Activated B cell treated with CpG ODN at 0.5 μM for 24 hours (primary cell): ENCODE measurements around the gene RNU6-9. TPM values are rescaled to one million over a fixed set of nuclear protein-coding genes. Genes with fewer than 3 reads are reported as not detected.

Experiments used
- ATAC-seq: fragments of 200-7000 bp; cut with Tn5 transposase; one replicate; pipeline ENCODE4 v1.10.0; 2021; ENCODE audit warnings: low read depth, mild to moderate bottlenecking, moderate library complexity
- CTCF ChIA-PET: fragments of 350-600 bp; sonication (Branson Sonifier 250); formaldehyde crosslinking; loops from one replicate; lab custom pipeline; 2021; ENCODE audit warnings: antibody characterized with exemption; lab: Charles Lee
- POLR2A ChIA-PET: fragments of 350-600 bp; sonication (Branson Sonifier 250); formaldehyde crosslinking; loops from one replicate; lab custom pipeline; 2021; ENCODE audit warnings: antibody characterized with exemption; lab: Charles Lee
- DNase-seq: peaks from one replicate; pipeline ENCODE4 v3.0.0; 2022
- H3K27ac Mint-ChIP-seq: one replicate; pipeline ENCODE4 v1.8.0; 2020; ENCODE audit warnings: mixed read lengths
- H3K27me3 Mint-ChIP-seq: one replicate; pipeline ENCODE4 v1.8.0; 2021; ENCODE audit warnings: mixed read lengths
- H3K36me3 Mint-ChIP-seq: one replicate; pipeline ENCODE4 v1.8.0; 2021; ENCODE audit warnings: low read depth, mixed read lengths
- H3K4me1 Mint-ChIP-seq: one replicate; pipeline ENCODE4 v1.8.0; 2021; ENCODE audit warnings: mixed read lengths
- H3K4me3 Mint-ChIP-seq: one replicate; pipeline ENCODE4 v1.8.0; 2020; ENCODE audit warnings: mild to moderate bottlenecking, mixed read lengths
- H3K9me3 Mint-ChIP-seq: one replicate; pipeline ENCODE4 v1.8.0; 2020; ENCODE audit warnings: mixed read lengths
- CTCF ChIP-seq: fragments of 200-600 bp; IDR thresholded peaks from one replicate; pipeline ENCODE4 v1.8.0; 2022; ENCODE audit warnings: antibody characterized with exemption, mild to moderate bottlenecking
- intact Hi-C: fragments of 100-400 bp; cut with micrococcal nuclease; formaldehyde crosslinking; loops from one replicate; pipeline ENCODE4 v1.15.1; 2024
- total RNA-seq: library from RNA; stranded (reverse); gene quantifications from 2 replicates; pipeline ENCODE4 v1.2.3, GENCODE V29; 2022

RNU6-9 gene
- total RNA-seq, 1 donor from 2014 or later: not detected

DNA sequence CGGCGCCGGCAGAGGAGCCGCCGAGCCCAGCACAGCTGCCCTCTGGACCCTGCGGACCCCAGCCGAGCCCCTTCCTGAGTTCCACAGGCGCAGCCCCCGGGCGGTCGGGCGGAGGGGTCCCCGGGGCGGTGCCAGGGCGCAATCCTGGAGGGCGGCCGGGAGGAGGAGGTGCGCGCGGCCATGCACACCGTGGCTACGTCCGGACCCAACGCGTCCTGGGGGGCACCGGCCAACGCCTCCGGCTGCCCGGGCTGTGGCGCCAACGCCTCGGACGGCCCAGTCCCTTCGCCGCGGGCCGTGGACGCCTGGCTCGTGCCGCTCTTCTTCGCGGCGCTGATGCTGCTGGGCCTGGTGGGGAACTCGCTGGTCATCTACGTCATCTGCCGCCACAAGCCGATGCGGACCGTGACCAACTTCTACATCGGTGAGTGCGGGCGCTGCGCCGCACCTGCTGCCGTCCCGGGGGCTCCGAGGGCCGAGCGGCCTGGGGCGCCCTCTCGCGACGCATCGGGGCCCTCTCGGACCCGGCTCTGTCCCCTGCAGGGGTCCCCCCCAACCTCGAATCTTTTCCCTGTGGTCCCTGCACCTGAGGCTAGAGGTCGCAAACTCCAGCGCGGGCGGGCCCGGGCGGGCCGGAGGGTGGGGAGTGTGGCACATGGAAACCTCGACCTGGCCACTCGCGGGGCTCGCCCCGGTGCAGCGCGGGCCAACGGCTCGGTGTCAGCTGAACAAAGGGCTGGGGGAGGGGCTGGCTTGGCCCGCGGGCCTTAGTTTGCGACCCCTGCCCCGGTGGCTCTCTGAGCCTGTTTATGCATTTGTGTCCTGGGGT lies 24.3 kb downstream of the RNU6-9 start, which contains the start of gene KISS1R:
KISS1R (plus strand) TSS at position 11 of the 829 bp plus-strand sequence; CDS start at position 181, 170 bp downstream.
- no peak for TF ChIP-seq CTCF
- intact Hi-C loops: loop anchor here (1.0 kb wide), 3 partner anchors 8 to 54 kb away; partner anchors contain the start of genes MED16 and RNU6-9

GRCh38 chr19:918152-918437 lies 24.8 kb downstream of the RNU6-9 start:
- DNase-seq (no peak), ATAC-seq (no peak)
- ChIA-PET POLR2A (interaction anchor here (0.8 to 3.3 kb wide), 3 partner anchors 9 to 54 kb away, joined by 5 to 12 read pairs (median 10); no protein-coding TSS in a partner anchor), CTCF (interaction anchor here (0.9 kb wide), 1 partner anchor 54 kb away, joined by 4 read pairs; no protein-coding TSS in a partner anchor)
- TF ChIP-seq CTCF: no peak
- no peaks in the 10 kb centered on the region for H3K27me3 Mint-ChIP-seq
- H3K9me3 Mint-ChIP-seq: no peaks in the 10 kb centered on the region
- intact Hi-C loops: no loop called here
- H3K4me1 Mint-ChIP-seq: peaks cover 31% of the 10 kb centered on the region
- no peaks in the 10 kb centered on the region for H3K36me3 Mint-ChIP-seq
- no peak overlapping the region for H3K27ac Mint-ChIP-seq
- peak overlapping the region; percentile 32 for H3K4me3 Mint-ChIP-seq

More for the DNA sequence above, 24.3 kb downstream of the RNU6-9 start, which contains the start of gene KISS1R:
- ChIA-PET CTCF (interaction anchor here (0.9 to 1.3 kb wide), 1 partner anchor 54 kb away, joined by 4 to 7 read pairs; no protein-coding TSS in a partner anchor), POLR2A (interaction anchor here (0.8 to 3.3 kb wide), 3 partner anchors 8 to 54 kb away, joined by 5 to 12 read pairs (median 10); no protein-coding TSS in a partner anchor)
- DNase-seq (peak; percentile 71), ATAC-seq (peak; percentile 34)
- peaks cover 31% of the 10 kb centered on the region for H3K4me1 Mint-ChIP-seq
- H3K4me3 Mint-ChIP-seq: peak within 1 kb of the TSS; percentile 64
- no peak within 1 kb of the TSS for H3K27ac Mint-ChIP-seq
- no peaks in the 10 kb centered on the region for H3K36me3 Mint-ChIP-seq
- no peaks in the 10 kb centered on the region for H3K27me3 Mint-ChIP-seq
- H3K9me3 Mint-ChIP-seq: no peaks in the 10 kb centered on the region

DNA sequence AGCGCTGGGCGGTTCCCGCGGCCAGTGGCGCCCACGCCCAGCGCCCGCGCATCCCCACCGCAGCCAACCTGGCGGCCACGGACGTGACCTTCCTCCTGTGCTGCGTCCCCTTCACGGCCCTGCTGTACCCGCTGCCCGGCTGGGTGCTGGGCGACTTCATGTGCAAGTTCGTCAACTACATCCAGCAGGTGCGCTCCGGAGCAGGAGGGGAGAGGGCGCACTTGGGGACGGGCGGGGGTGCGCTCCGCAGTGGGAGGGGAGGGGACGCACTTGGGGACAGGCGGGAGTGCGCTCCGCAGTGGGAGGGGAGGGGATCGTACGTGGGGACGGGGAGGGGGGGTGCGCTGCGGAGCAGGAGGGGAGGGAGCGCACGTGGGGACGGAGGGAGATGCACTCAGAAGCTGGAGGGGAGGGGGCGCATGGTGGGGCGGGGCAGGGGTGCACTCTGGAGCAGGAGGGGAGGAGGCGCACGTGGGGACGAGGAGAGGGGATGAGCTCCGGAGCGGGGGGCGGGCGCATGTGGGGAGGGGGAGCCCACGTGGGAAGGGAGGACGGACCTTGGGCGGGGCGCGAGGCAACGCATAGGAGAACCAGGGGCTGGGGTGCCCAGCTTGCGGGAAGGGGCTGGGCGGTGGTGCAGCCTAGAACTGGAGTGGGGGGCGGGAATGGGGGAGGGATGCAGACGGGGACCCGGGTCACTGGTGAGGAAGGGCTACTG lies 25.4 kb downstream of the RNU6-9 start:
- H3K36me3 Mint-ChIP-seq: no peaks in the 10 kb centered on the region
- CTCF ChIA-PET: interaction anchor here (0.9 to 3.6 kb wide), 4 partner anchors 11 to 65 kb away, joined by 3 to 25 read pairs (median 6); partner anchors contain the start of gene WDR18
- POLR2A ChIA-PET: interaction anchor here (0.5 to 3.3 kb wide), 13 partner anchors 9 to 348 kb away, joined by 3 to 20 read pairs (median 9); partner anchors contain the start of genes MED16, RNU6-9 and WDR18
- H3K4me3 Mint-ChIP-seq: peak overlapping the region; percentile 50
- intact Hi-C loops: no loop called here
- ATAC-seq (no peak), DNase-seq (no peak)
- no peaks in the 10 kb centered on the region for H3K27me3 Mint-ChIP-seq
- no peak overlapping the region for H3K27ac Mint-ChIP-seq
- peaks cover 30% of the 10 kb centered on the region for H3K4me1 Mint-ChIP-seq
- TF ChIP-seq CTCF: no peak
- no peaks in the 10 kb centered on the region for H3K9me3 Mint-ChIP-seq

GRCh38 chr19:919199-920050 lies 26.1 kb downstream of the RNU6-9 start:
- no peak overlapping the region for H3K27ac Mint-ChIP-seq
- POLR2A ChIA-PET: interaction anchor here (0.5 to 3.3 kb wide), 13 partner anchors 10 to 349 kb away, joined by 3 to 20 read pairs (median 5); partner anchors contain the start of genes CIRBP, MED16, RNU6-9 and WDR18

More at GRCh38 chr19:919199-920050, 26.1 kb downstream of the RNU6-9 start:
- Mint-ChIP-seq H3K27me3 (no peaks in the 10 kb centered on the region), H3K4me1 (peaks cover 33% of the 10 kb centered on the region), H3K4me3 (peak overlapping the region; percentile 58), H3K36me3 (no peaks in the 10 kb centered on the region), H3K9me3 (no peaks in the 10 kb centered on the region)
- intact Hi-C loops: loop anchor here (5.0 to 10.0 kb wide), 3 partner anchors 185 to 273 kb away; partner anchors contain the start of genes GPX4 and RNF126
- CTCF ChIA-PET: interaction anchor here (0.8 to 3.6 kb wide), 10 partner anchors 12 to 150 kb away, joined by 3 to 25 read pairs (median 5); partner anchors contain the start of genes GRIN3B, MED16, RNU6-9 and WDR18
- peak; percentile 56 for DNase-seq
- no peak for TF ChIP-seq CTCF
- ATAC-seq: peak; percentile 21
